GM12801 (cell line): ENCODE results near the gene FAM13C.

Source experiments
- CTCF ChIP-seq: IDR thresholded peaks from one replicate; pipeline ENCODE4 v1.5.1; 2011; ENCODE audit warnings: control low read depth; ENCODE audit not compliant: insufficient read length; ENCODE audit errors: extremely low read depth

FAM13C gene

GRCh38 chr10:59340285-59340684 is 22.1 kb downstream of the FAM13C start:
- no peak for TF ChIP-seq CTCF

DNA sequence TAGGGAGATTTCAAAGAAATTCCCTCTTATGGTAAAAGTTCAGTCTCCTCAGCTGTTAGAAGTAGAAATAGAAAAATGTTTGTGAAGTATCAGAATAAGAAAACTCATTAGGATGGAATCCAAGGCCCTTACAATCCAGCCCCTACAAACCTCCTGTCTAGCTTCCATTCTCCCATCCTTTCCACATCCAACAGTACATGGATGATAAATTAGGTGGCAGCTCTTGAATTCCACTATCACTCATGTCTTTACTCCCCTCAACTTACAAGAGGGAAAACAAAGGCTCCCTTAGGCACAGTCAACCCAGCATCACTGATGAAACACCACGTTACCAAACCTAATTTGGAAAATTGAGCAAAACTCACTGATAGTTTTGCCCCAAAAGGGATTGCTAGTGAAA is 23.0 kb downstream of the FAM13C start:
- TF ChIP-seq CTCF = no peak

- no peak for TF ChIP-seq CTCF
Measured at GRCh38 chr10:59337201-59337652, 25.1 kb downstream of the FAM13C start.

- TF ChIP-seq CTCF = no peak
Measured at GRCh38 chr10:59336632-59337031, 25.7 kb downstream of the FAM13C start.

GRCh38 chr10:59335497-59335896 is 26.9 kb downstream of the FAM13C start:
- TF ChIP-seq CTCF = no peak

GRCh38 chr10:59333701-59334100 is 28.6 kb downstream of the FAM13C start:
- no peak for TF ChIP-seq CTCF

- no peak for TF ChIP-seq CTCF
Measured at GRCh38 chr10:59332581-59332980, 29.8 kb downstream of the FAM13C start.

- TF ChIP-seq CTCF = no peak
Measured at GRCh38 chr10:59331661-59332060, 30.7 kb downstream of the FAM13C start.
